Left lobe of liver (tissue), 2 donors: ENCODE measurements around the gene GMPR. TPM values are rescaled to one million over a fixed set of nuclear protein-coding genes. Genes with fewer than 3 reads are reported as not detected.

Source experiments
- ATAC-seq: fragments of 200-7000 bp; cut with Tn5 transposase; one replicate; pipeline ENCODE4 v1.9.1; 2020; ENCODE audit warnings: mild to moderate bottlenecking, moderate library complexity
- DNase-seq: peaks from one replicate; pipeline ENCODE4 v3.0.0-alpha.2; 2020; ENCODE audit warnings: low spot score
- total RNA-seq: library from RNA; stranded (reverse); gene quantifications from one replicate; pipeline ENCODE4 v1.2.1, GENCODE V29; 2021
- donor health status: DM: no; HTN: no; CAD: no; lungs with moderate emphysema.
- donor health status: DM: no; HTN: yes; CAD: no.

GMPR gene
- 4.3 TPM for total RNA-seq

DNA sequence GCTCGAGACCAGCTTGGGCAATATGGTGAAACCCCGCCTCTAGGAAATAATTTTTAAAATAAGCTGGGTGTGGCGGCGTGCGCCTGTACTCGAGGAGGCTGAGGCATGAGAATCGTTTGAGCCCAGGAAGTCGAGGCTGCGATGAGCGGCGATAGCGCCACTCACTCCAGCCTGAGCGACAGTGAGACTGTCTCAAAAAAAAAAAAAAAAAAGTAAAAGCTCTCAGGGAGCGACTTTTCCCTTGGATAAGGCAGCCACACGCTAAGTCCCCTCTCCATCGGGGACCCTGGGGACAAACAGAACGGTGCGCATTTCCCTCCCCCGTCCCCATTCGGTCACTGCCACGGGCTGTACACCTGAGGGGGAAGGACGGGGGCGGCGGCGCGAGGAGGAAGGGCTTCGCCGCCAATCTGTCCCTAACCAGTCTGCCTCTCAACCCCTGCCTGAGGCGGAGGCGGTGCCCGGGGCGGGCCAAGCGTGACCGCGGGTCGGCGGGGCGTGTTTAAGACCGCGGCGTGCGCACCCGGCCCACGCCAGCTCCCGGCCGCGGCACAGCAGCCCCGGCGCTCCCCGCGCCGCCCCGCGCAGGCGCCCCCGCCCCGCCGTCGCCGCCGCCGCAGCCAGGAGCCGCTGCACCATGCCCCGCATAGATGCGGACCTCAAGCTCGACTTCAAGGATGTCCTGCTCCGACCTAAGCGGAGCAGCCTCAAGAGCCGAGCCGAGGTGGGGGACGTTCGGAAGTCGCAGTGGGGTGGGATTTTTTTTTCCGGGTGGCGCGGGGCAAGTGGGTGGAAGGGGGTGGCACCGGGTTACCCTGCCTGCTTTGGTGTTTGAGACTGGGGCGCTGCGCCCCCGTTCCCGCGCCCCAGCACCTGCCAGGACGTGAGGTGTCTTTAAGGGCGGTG lies at the start of gene GMPR:
TSS of gene GMPR (plus strand) at position 531 of the 906 bp plus-strand sequence. CDS start at position 638, 107 bp downstream.
- DNase-seq (peak; percentile 88), ATAC-seq (peak; percentile 85)

DNA sequence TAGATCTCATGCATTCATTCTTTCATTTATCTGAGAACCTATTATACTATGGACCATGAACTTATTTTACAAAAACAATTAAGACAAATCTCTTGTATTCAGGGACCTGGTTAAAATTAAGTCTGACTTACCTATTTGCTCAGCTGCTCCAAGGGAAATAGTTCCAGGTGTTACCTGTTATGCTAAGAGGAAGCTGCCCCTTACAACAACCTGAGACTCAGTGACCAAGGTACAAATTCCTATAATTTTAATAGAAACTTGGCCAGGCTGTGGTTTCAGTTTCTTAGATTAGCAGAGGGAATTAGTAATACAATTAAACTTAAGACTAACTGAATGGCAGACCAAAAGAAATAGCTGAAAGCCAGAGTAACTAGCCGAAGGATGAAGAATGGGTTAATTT lies 48.2 kb upstream of the GMPR start:
- DNase-seq (no peak), ATAC-seq (no peak)

GRCh38 chr6:16196260-16196983 lies 42.0 kb upstream of the GMPR start:
- ATAC-seq (no peak), DNase-seq (no peak)

DNA sequence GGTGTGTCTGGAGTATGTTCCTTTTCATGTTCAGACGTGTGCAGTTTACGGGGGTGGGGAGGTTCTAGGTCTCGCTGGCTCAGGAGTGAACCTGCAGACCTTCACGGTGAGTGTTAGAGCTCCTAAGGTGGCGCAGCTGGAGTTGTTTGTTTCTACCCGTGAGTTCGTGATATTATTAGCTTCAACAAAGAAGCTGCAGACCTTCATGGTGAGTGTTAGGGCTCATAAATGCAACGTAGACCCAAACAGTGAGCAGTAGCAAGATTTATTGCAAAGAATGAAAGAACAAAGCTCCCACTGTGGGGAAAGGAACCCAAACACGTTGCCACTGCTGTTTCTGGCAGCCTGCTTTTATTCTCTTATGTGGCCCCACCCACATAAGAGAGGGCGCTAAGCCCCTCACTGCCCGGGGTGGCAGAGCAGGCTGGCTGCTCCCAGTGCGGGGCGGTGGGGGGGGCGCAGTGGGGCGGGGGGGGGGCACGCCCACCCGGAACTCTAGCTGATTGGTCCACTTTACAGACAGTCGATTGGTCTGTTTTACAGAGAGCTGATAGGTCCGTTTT lies 41.3 kb upstream of the GMPR start:
- DNase-seq (no peak), ATAC-seq (no peak)

DNA sequence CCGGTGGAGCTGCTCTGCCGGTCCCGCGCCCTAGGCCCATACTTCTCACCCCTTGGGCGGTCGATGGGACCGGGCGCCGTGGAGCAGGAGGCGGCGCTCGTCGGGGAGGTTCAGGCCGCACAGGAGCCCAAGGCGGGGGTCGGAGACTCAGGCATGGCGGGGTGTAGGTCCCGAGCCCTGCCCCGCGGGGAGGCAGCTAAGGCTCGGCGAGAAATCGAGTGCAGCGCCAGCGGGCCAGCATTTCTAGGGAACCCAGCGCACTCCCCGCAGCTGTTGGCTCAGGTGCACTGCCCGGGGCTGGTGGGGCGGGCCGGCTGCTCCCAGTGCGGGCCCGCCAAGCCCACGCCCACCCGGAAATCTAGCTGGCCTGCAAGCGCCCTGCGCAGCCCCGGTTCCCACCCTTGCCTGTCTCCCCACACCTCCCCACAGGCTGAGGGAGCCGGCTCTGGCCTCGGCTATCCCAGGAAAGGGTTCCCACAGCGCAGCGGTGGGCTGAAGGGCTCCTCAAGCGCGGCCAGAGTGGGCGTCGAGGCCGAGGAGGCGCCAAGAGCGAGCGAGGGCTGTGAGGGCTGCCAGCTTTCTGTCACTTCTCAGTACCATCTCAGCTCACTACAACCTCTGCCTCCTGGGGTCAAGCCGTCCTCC lies 40.2 kb upstream of the GMPR start:
- no peak for ATAC-seq
- DNase-seq: no peak

GRCh38 chr6:16199804-16200203 lies 38.6 kb upstream of the GMPR start:
- ATAC-seq (no peak), DNase-seq (no peak)

- ATAC-seq (no peak), DNase-seq (no peak)
Measured at GRCh38 chr6:16200321-16200883, 38.0 kb upstream of the GMPR start.

DNA sequence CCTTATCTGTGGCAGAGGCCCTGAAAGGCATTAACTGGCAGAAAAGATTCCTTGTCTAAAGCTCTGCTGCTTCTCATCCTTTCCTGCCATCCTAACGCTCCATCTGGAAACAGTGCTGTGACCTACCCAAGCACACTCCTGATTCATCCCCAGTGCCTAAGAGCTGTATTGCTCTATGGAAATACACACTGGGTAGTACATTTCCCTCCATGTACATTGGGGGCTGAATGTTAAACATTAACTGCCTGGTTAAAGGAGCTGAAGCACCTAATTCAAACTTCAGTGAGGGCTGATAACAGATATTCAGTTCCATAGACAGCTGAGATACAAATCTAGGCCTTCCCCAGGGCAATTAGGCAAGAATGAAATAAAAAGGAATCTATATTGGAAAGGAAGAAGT lies 36.7 kb upstream of the GMPR start:
- DNase-seq: no peak
- ATAC-seq: no peak

- no peak for ATAC-seq
Measured at GRCh38 chr6:16204653-16205376, 33.6 kb upstream of the GMPR start.

GRCh38 chr6:16205377-16206144 lies 32.8 kb upstream of the GMPR start:
- no peak for DNase-seq
- no peak for ATAC-seq

More at GRCh38 chr6:16204653-16205376, 33.6 kb upstream of the GMPR start:
- DNase-seq: no peak

DNA sequence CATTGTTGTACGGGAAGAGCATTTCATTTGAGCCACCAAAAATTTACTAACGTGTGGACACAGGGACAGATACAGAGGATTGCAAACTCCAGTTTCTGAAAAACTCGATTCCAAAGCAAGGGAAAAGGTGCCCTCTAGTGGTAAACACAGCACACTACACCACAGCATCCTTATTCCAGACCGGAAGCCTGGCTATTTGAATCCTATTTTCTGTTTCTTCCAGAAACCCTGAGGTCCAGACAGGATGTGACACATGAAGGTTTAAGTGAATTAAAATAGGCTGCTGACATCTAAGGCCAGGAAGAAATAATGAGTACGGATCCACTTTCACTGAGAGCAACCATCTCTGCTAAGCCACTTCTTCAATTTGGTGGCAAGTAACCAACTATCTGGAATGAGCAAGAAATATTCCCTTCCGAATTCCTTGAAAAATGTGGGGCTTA lies 31.8 kb upstream of the GMPR start:
- DNase-seq (no peak), ATAC-seq (peak; percentile 98)

DNA sequence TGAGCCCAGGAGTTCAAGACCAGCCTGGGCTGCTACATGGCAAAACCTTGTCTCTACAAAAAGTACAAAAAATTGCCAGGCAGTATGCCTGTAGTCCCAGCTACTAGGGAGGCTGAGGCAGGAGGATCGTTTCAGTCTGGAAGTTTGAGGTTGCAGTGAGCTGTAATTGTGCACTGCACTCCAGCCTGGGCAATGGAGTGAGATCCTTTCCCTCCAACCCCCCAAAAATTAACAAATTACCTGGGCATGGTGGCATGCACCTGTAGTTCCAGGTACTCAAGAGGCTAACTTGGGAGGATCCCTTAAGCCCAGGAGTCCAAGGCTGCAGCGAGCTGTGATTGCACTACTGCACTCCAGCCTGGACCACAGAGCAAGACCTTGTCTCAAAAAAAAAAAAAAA lies 29.4 kb upstream of the GMPR start:
- DNase-seq (no peak), ATAC-seq (no peak)

GRCh38 chr6:16209539-16209938 lies 28.8 kb upstream of the GMPR start:
- ATAC-seq (no peak), DNase-seq (no peak)

- no peak for DNase-seq
- no peak for ATAC-seq
Measured at GRCh38 chr6:16212276-16212675, 26.1 kb upstream of the GMPR start.

DNA sequence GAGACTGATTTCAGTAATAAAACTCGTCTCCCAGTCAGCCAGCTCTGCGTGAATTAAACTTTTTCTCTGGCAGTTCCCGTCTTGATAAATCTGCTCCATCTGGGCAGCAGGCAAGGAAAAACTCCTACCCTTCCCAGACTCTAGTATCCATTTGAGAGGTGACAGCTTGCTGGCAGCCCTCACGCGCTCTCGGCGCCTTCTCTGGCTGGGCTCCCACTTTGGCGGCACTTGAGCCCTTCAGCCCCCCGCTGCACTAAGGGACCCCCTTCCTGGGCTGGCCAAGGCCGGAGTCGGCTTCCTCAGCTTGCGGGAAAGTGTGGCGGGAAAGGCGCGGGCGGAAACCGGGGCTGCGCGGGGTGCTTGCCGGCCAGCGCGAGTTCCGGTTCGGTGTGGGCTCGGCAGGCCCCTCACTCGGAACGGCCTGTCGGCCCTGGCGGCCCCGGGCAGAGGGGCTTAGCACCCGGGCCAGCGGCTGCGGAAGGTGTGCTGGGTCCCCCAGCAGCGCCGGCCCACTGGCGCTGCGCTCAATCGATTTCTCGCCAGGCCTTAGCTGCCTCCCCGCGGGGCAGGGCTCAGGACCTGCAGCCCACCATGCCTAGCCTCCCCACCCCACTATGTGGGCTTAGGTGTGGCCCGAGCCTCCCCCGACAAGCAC lies 21.8 kb upstream of the GMPR start:
- ATAC-seq: no peak
- DNase-seq: no peak

DNA sequence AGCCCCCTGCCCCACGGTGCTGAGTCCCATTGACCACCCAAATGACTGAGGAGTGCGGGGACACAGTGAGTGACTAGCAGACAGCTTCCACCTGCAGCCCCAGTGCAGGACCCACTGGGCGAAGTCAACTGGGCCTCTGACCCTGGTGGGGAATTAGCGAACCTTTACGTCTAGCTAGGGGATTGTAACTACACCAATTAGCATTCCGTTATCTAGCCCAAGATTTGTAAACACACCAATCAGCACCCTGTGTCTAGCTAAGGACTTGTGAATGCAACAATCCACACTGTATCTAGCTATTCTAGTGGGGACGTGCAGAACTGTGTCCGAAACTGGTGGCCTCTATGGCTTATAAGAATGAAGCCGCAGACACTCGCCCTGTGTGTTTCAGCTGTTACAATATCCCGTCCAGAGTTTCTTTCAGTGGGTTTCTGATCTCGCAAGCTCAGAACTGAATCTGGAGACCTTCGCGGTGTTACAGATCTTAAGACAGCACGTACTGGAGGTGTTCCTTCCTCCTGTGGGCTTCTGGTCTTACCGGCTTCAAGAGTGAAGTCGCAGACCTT lies 21.1 kb upstream of the GMPR start:
- ATAC-seq (no peak), DNase-seq (no peak)

DNA sequence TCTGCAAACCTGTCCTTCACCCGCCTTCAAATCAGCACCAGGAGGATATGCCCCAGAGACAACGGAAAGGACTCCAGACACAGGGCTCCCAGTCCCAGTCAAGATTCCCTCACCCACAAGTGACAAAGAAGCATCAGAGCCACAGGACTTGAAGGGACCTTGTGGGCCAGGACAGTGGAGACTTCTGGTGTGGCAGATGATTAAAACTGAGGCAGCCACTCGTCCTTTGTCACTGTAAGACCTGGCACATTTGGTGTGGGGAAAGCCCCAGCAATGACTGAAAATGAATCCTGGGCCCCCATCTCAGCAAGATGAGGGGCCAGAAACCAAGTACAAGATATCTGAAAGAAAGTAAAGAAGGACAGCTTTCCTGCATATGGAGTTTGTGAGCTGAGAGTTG lies 15.6 kb upstream of the GMPR start:
- DNase-seq (no peak), ATAC-seq (no peak)

- DNase-seq: no peak
- ATAC-seq: no peak
Measured at GRCh38 chr6:16223362-16223761, 15.0 kb upstream of the GMPR start.

GRCh38 chr6:16224409-16224808 lies 14.0 kb upstream of the GMPR start:
- ATAC-seq: no peak
- DNase-seq: no peak
